Mesendoderm (in vitro differentiated cells): ENCODE measurements around the gene AP3B2.
"Not testable (repeated sequence)": the region's sequence is repeated elsewhere in the genome, so short reads cannot be mapped to it uniquely, and the experiment has no call there.

ENCODE experiments used
- DNase-seq: peaks from one replicate; pipeline ENCODE4 v3.0.0; 2013
- H2AK5ac ChIP-seq: 2 replicates; pipeline ENCODE4 v1.6.1; 2013; ENCODE audit warnings: low read length, inconsistent platforms
- H2BK120ac ChIP-seq: 2 replicates; pipeline ENCODE4 v1.6.1; 2013; ENCODE audit warnings: low read depth, mild to moderate bottlenecking, low read length, moderate library complexity, mixed read lengths
- H2BK15ac ChIP-seq: replicated peaks from 2 replicates; pipeline ENCODE4 v1.6.1; 2013; ENCODE audit warnings: low read depth, mild to moderate bottlenecking, moderate library complexity
- H2BK5ac ChIP-seq: 2 replicates; pipeline ENCODE4 v1.6.1; 2013; ENCODE audit warnings: low read length, inconsistent platforms
- H3K18ac ChIP-seq: 2 replicates; pipeline ENCODE4 v1.6.1; 2013; ENCODE audit warnings: mild to moderate bottlenecking, low read length, mixed read lengths
- H3K23ac ChIP-seq: one replicate; pipeline ENCODE4 v1.6.1; 2013; ENCODE audit warnings: low read length
- H3K27ac ChIP-seq: 2 replicates; pipeline ENCODE4 v1.5.1; 2013; ENCODE audit warnings: low read depth, mild to moderate bottlenecking, inconsistent platforms, low read length, moderate library complexity
- H3K27me3 ChIP-seq: 2 replicates; pipeline ENCODE4 v1.6.1; 2013; ENCODE audit warnings: low read length, control low read depth, mild to moderate bottlenecking, inconsistent platforms; ENCODE audit not compliant: insufficient read depth, poor library complexity
- H3K36me3 ChIP-seq: 2 replicates; pipeline ENCODE4 v1.6.1; 2013; ENCODE audit warnings: low read length, inconsistent platforms; ENCODE audit not compliant: control insufficient read depth, insufficient read depth
- H3K4ac ChIP-seq: one replicate; pipeline ENCODE4 v1.6.1; 2013; ENCODE audit warnings: low read depth, mild to moderate bottlenecking, low read length, moderate library complexity
- H3K4me1 ChIP-seq: 2 replicates; pipeline ENCODE4 v1.6.1; 2013; ENCODE audit warnings: low read depth, low read length, inconsistent platforms; ENCODE audit not compliant: control insufficient read depth
- H3K4me2 ChIP-seq: 2 replicates; pipeline ENCODE4 v1.6.1; 2013; ENCODE audit warnings: low read length
- H3K4me3 ChIP-seq: 2 replicates; pipeline ENCODE4 v1.5.1; 2013; ENCODE audit warnings: mild to moderate bottlenecking, low read length
- H3K56ac ChIP-seq: one replicate; pipeline ENCODE4 v1.6.1; 2013; ENCODE audit warnings: low read length
- H3K79me1 ChIP-seq: 2 replicates; pipeline ENCODE4 v1.6.1; 2013; ENCODE audit warnings: low read length, inconsistent platforms
- H3K79me2 ChIP-seq: 2 replicates; pipeline ENCODE4 v1.6.1; 2013; ENCODE audit warnings: mild to moderate bottlenecking, low read length; ENCODE audit not compliant: control insufficient read depth, insufficient read depth
- H3K9ac ChIP-seq: 2 replicates; pipeline ENCODE4 v1.6.1; 2013; ENCODE audit warnings: low read length, inconsistent platforms
- H4K5ac ChIP-seq: one replicate; pipeline ENCODE4 v1.6.1; 2013; ENCODE audit warnings: low read length
- H4K8ac ChIP-seq: one replicate; pipeline ENCODE4 v1.6.1; 2013; ENCODE audit warnings: low read depth, mild to moderate bottlenecking, control low read depth, low read length, moderate library complexity
- WGBS: extraction: QIAGEN DNeasy Blood & Tissue Kit; methylation state at CpG from one replicate; pipeline ENCODE4 v1.1.7; 2013; ENCODE audit warnings: low lambda C conversion rate, missing lambda C conversion rate; ENCODE audit not compliant: insufficient coverage; ENCODE audit errors: extremely low coverage; 5-methylcytosine and 5-hydroxymethylcytosine counted together

AP3B2 gene

DNA sequence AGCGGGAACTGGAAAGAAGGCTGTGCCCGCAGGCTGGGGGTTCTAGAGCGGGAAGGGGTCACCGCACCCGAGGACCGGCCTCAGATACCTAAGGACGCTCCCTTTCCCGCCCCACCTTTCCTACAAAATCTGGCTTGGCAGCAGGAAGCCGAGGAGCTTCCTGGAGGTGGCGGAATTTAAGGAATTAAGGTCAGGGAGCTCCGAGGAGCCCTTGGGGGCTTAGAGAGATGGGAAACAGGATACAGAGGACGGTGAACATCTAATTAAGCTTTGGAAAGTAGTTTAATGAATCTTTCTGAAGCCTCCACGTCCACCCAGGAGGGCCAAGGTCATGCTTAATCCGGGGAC, 507 bp upstream of the AP3B2 start:
- H3K27me3 ChIP-seq: no peaks in the 10 kb centered on the region
- H2AK5ac ChIP-seq: no peak overlapping the region
- peak; percentile 67 for DNase-seq
- peaks cover 17% of the 10 kb centered on the region for H3K79me2 ChIP-seq
- H2BK15ac ChIP-seq: peak overlapping the region; percentile 1
- H2BK5ac ChIP-seq: peak overlapping the region; percentile 90
- peak overlapping the region; percentile 35 for H3K18ac ChIP-seq
- H2BK120ac ChIP-seq: no peak overlapping the region
- H4K5ac ChIP-seq: no peak overlapping the region
- peaks cover 2% of the 10 kb centered on the region for H3K79me1 ChIP-seq
- H3K9ac ChIP-seq: peak overlapping the region; percentile 88
- H4K8ac ChIP-seq: no peak overlapping the region
- H3K27ac ChIP-seq: peak overlapping the region; percentile 42
- H3K23ac ChIP-seq: peak overlapping the region; percentile 89
- H3K4ac ChIP-seq: peak overlapping the region; percentile 17
- no CpG with 5 or more reads among the region's 14 CpGs for WGBS
- peak overlapping the region; percentile 48 for H3K4me3 ChIP-seq
- H3K4me1 ChIP-seq: peaks cover 7% of the 10 kb centered on the region
- peak overlapping the region; percentile 92 for H3K4me2 ChIP-seq
- no peaks in the 10 kb centered on the region for H3K36me3 ChIP-seq
- H3K56ac ChIP-seq: peak overlapping the region; percentile 96

DNA sequence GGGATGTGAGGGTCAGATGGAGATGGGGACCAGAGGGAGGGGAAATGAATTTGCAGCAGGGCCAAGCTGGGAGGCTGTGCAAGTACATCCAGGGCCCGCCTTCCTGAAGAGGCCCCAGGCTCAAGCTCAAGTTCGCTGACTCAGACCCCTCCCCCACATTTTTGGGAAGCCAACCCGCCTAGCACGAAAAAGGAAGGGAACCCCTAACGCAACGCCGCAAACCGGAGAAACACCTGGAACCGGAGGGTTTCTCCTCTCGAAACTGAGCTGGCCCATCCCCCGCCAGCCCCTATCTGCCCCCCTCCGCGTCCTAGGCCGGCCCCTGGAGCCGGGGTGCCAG, 624 bp downstream of the AP3B2 start:
- Histone ChIP-seq H2BK120ac (no peak overlapping the region), H3K4me2 (peak overlapping the region; percentile 35), H3K56ac (peak overlapping the region; percentile 92), H4K8ac (peak overlapping the region; percentile 7), H3K4ac (peak overlapping the region; percentile 18), H4K5ac (peak overlapping the region; percentile 41), H2BK15ac (no peak overlapping the region), H3K4me1 (peaks cover 7% of the 10 kb centered on the region), H2AK5ac (no peak overlapping the region), H3K9ac (peak overlapping the region; percentile 74), H3K79me2 (peaks cover 17% of the 10 kb centered on the region), H3K18ac (peak overlapping the region; percentile 86), H3K27me3 (no peaks in the 10 kb centered on the region), H3K79me1 (peaks cover 2% of the 10 kb centered on the region), H3K4me3 (peak overlapping the region; percentile 65), H3K23ac (peak overlapping the region; percentile 66), H2BK5ac (peak overlapping the region; percentile 28), H3K36me3 (no peaks in the 10 kb centered on the region), H3K27ac (peak overlapping the region; percentile 58)
- peak; percentile 87 for DNase-seq
- WGBS: no CpG with 5 or more reads among the region's 15 CpGs

DNA sequence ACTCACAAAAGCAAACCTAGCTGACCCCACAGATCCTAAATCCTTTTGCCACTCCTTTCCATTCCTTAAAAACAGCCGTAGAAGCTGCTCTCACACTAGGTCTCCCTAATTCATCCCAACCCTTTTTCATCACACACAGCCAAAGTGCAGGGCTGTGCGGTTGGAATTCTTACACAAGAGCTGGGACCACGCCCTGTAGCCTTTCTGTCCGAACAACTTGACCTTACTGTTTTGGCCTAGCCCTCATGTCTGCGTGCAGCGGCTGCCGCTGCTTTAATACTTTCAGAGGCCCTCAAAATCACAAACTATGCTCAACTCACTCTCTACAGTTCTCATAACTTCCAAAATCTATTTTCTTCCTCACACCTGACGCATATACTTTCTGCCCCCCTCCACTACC, 3.8 kb downstream of the AP3B2 start:
- H3K56ac ChIP-seq: peak overlapping the region; percentile 38
- H3K79me2 ChIP-seq: peaks cover 20% of the 10 kb centered on the region
- H2AK5ac ChIP-seq, H3K18ac ChIP-seq, H3K27me3 ChIP-seq, H3K23ac ChIP-seq, H2BK120ac ChIP-seq, H3K4me3 ChIP-seq, H3K4ac ChIP-seq, H3K27ac ChIP-seq, H3K36me3 ChIP-seq, H2BK15ac ChIP-seq, H3K9ac ChIP-seq, DNase-seq, H4K8ac ChIP-seq, H4K5ac ChIP-seq, H2BK5ac ChIP-seq, H3K4me2 ChIP-seq, H3K79me1 ChIP-seq: not testable (repeated sequence)
- H3K4me1 ChIP-seq: peaks cover 12% of the 10 kb centered on the region
- no CpG with 5 or more reads among the region's 8 CpGs for WGBS

DNA sequence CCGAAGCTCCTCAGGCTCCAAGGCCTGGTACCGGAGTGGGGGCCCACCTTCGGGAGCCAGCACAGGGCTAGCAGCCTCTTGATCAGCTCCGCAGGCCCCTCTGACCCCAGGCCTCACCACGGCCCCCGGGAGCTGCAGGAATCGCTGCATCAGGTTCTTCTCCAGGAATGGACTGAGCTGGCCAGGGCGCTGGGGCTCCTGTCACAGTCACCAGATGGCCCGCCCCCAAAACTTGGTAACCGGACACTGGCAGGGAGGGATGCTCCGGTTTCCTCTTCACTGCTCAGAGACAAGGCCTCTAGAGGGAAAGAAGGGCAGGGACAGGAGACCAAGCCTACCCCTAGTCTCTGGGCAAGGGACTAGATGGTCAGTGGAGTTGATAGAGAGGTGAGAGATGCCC, 9.9 kb downstream of the AP3B2 start:
- Histone ChIP-seq H3K36me3 (peaks cover 5% of the 10 kb centered on the region), H4K8ac (no peak overlapping the region), H3K56ac (no peak overlapping the region), H2BK15ac (no peak overlapping the region), H3K79me1 (peaks cover 11% of the 10 kb centered on the region), H3K27ac (no peak overlapping the region), H3K9ac (no peak overlapping the region), H3K4ac (no peak overlapping the region), H4K5ac (no peak overlapping the region), H3K4me3 (no peak overlapping the region), H3K79me2 (peaks cover 6% of the 10 kb centered on the region), H3K18ac (no peak overlapping the region), H3K23ac (no peak overlapping the region), H2AK5ac (no peak overlapping the region), H2BK120ac (no peak overlapping the region), H3K4me1 (peaks cover 9% of the 10 kb centered on the region), H3K27me3 (no peaks in the 10 kb centered on the region), H2BK5ac (no peak overlapping the region), H3K4me2 (no peak overlapping the region)
- peak; percentile 75 for DNase-seq
- no CpG with 5 or more reads among the region's 11 CpGs for WGBS

DNA sequence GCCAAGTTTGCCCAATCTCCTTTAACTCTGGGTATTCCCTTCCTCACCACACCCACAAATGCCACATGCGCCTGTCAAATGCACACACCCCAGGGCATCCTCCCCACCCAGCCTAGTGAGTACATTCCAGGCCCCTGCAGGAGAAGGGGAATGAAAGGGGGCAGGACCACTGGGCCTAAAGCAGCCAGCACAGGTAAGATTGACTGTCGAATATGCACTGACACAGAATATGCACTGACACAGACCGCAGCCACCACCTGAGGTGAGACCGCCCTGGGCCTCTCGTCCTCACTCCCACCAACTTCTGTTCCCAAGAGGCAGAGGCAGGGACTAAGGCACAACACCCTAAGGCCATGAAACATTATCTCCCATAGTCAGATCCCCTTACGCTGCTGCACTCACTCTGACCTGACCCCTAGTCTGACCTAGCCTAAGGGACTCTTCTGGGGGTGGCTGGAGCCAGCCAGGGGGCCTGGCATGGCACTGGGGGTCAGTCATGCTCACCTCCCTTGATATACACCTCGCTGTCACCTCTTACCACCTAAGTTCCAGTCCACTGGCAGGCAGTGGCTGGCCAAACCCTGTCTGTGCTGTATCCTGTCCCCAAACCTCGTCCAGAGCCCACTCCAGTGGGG, 10.8 kb downstream of the AP3B2 start:
- peak; percentile 40 for DNase-seq
- H3K18ac ChIP-seq: no peak overlapping the region
- H2AK5ac ChIP-seq: no peak overlapping the region
- no peak overlapping the region for H3K23ac ChIP-seq
- H3K4me1 ChIP-seq: peaks cover 9% of the 10 kb centered on the region
- H2BK5ac ChIP-seq: no peak overlapping the region
- peaks cover 6% of the 10 kb centered on the region for H3K79me2 ChIP-seq
- H3K4me2 ChIP-seq: no peak overlapping the region
- peaks cover 5% of the 10 kb centered on the region for H3K36me3 ChIP-seq
- H3K27me3 ChIP-seq: no peaks in the 10 kb centered on the region
- H3K56ac ChIP-seq: peak overlapping the region; percentile 17
- no peak overlapping the region for H3K4ac ChIP-seq
- no peak overlapping the region for H3K4me3 ChIP-seq
- H3K79me1 ChIP-seq: peaks cover 11% of the 10 kb centered on the region
- H3K27ac ChIP-seq: no peak overlapping the region
- no peak overlapping the region for H2BK120ac ChIP-seq
- no peak overlapping the region for H2BK15ac ChIP-seq
- no peak overlapping the region for H4K5ac ChIP-seq
- no CpG with 5 or more reads among the region's 8 CpGs for WGBS
- no peak overlapping the region for H4K8ac ChIP-seq
- no peak overlapping the region for H3K9ac ChIP-seq
